LNCaP clone FGC (cell line): ENCODE results near the gene PNCK.
"Not testable (repeated sequence)": the region's sequence is repeated elsewhere in the genome, so short reads cannot be mapped to it uniquely, and the experiment has no call there.

Experiments used
- DNase-seq: peaks from one replicate; pipeline ENCODE4 v3.0.0-alpha.2; 2011; ENCODE audit warnings: low read depth
- H3K4me3 ChIP-seq: 2 replicates; pipeline ENCODE4 v1.5.1; 2011; ENCODE audit warnings: mild to moderate bottlenecking, low read depth, low read length, control low read depth
- CTCF ChIP-seq: IDR thresholded peaks from 2 replicates; pipeline ENCODE4 v1.5.1; 2012; ENCODE audit warnings: mild to moderate bottlenecking; ENCODE audit not compliant: control insufficient read depth, insufficient read depth; ENCODE audit errors: extremely low read depth

PNCK gene

GRCh38 chrX:153688071-153688470, 14.5 kb upstream of the PNCK start:
- TF ChIP-seq CTCF = no peak
- no peak overlapping the region for H3K4me3 ChIP-seq
- no peak for DNase-seq

- DNase-seq = no peak
- TF ChIP-seq CTCF = peak; percentile 37; the same call in 1 of the 2 replicates
- H3K4me3 ChIP-seq = peak within 1 kb of the TSS; percentile 46
These were observed 13.8 kb upstream of the PNCK start, which contains the start of gene SLC6A8 for GRCh38 chrX:153687121-153688039. Gene SLC6A8, plus strand, starts transcription at chrX:153687926. Its CDS starts 649 bp downstream, at chrX:153688575.

GRCh38 chrX:153686711-153687110, 13.1 kb upstream of the PNCK start:
- no peak for DNase-seq
- no peak overlapping the region for H3K4me3 ChIP-seq
- no peak for TF ChIP-seq CTCF

- H3K4me3 ChIP-seq = no peak overlapping the region
- no peak for TF ChIP-seq CTCF
- DNase-seq = no peak
These were observed 12.4 kb upstream of the PNCK start for GRCh38 chrX:153685751-153686696.

- no peak overlapping the region for H3K4me3 ChIP-seq
- no peak for DNase-seq
- TF ChIP-seq CTCF = no peak
These were observed 11.5 kb upstream of the PNCK start for GRCh38 chrX:153685156-153685536.

- no peak for DNase-seq
- no peak for TF ChIP-seq CTCF
- no peak overlapping the region for H3K4me3 ChIP-seq
These were observed 11.0 kb upstream of the PNCK start for GRCh38 chrX:153684467-153685155.

GRCh38 chrX:153683486-153683885, 9.9 kb upstream of the PNCK start:
- H3K4me3 ChIP-seq, DNase-seq: not testable (repeated sequence)
